AG04449 (cell line): ENCODE measurements around the gene FLVCR2.

Experiments
- CTCF ChIA-PET: fragments of 350-600 bp; formaldehyde crosslinking; extraction: SDS; loops from one replicate; lab custom pipeline; 2021; ENCODE audit warnings: antibody characterized with exemption; lab: Yijun Ruan, JAX
- POLR2A ChIA-PET: fragments of 400-600, 350-600 bp; formaldehyde crosslinking; extraction: SDS; loops from one replicate; lab custom pipeline; 2020; ENCODE audit warnings: antibody characterized with exemption, inconsistent platforms; lab: Yijun Ruan, JAX
- DNase-seq: peaks from one replicate; pipeline ENCODE4 v3.0.0-alpha.2; 2010; ENCODE audit warnings: low read depth, low spot score
- H3K4me3 ChIP-seq: 2 replicates; pipeline ENCODE4 v1.5.1; 2011; ENCODE audit warnings: low read depth, mild to moderate bottlenecking, control low read depth, low read length
- TF ChIP-seq, protein P1 (sequence below): IDR thresholded peaks from one replicate; pipeline ENCODE4 v1.5.1; 2011; ENCODE audit warnings: mild to moderate bottlenecking, moderate library complexity, low read length, control low read depth, inconsistent platforms; ENCODE audit not compliant: insufficient read depth; ENCODE audit errors: missing control alignments

FLVCR2 gene

DNA sequence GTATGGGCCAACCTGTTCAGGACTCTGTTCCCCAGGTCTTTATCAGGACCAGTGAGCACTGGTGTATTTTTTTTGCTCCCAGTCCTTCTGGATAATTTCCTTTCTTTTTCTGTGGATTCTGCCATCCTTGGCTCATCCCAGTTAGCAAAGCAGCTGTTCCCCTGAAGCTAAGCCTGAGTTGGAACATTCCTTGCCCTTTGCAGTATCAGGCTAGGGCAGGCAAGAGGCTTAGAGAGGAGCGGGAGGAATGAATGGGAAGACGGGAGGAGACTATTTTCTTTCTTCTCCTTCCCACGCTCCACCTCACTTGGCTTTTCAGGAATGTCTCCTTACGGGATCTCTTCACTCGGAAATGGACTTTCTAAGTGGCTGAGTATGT lies 53.0 kb downstream of the FLVCR2 start:
- ChIA-PET CTCF (interaction anchor here (1.0 to 2.4 kb wide), 3 partner anchors 21 to 54 kb away, joined by 3 to 10 read pairs (median 6); partner anchors contain the start of gene FLVCR2), POLR2A (no interaction called here)
- TF ChIP-seq, protein P1, sequence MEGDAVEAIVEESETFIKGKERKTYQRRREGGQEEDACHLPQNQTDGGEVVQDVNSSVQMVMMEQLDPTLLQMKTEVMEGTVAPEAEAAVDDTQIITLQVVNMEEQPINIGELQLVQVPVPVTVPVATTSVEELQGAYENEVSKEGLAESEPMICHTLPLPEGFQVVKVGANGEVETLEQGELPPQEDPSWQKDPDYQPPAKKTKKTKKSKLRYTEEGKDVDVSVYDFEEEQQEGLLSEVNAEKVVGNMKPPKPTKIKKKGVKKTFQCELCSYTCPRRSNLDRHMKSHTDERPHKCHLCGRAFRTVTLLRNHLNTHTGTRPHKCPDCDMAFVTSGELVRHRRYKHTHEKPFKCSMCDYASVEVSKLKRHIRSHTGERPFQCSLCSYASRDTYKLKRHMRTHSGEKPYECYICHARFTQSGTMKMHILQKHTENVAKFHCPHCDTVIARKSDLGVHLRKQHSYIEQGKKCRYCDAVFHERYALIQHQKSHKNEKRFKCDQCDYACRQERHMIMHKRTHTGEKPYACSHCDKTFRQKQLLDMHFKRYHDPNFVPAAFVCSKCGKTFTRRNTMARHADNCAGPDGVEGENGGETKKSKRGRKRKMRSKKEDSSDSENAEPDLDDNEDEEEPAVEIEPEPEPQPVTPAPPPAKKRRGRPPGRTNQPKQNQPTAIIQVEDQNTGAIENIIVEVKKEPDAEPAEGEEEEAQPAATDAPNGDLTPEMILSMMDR = no peak
- DNase-seq = no peak
- H3K4me3 ChIP-seq = no peak overlapping the region

DNA sequence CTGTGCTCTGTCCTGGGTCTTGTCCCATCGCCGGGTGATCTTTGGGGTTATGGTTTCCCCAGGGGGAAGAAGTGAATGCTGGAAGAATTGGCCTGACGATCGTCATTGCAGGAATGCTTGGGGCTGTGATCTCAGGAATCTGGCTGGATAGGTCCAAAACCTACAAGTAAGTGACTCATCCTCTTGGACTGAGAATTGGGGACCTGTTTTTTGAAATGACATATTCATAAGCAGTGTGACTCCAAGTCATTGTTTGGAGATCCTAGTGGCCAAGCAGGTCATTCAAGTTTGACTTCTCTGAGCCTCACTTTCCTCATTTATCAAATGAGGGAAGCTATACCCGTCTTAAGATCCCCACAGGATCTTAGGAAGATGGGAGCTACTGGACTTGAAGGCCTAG lies 56.4 kb downstream of the FLVCR2 start:
- no peak for DNase-seq
- ChIA-PET CTCF (interaction anchor here (0.7 to 2.5 kb wide), 5 partner anchors 9 to 57 kb away, joined by 3 to 9 read pairs (median 4); no protein-coding TSS in a partner anchor), POLR2A (no interaction called here)
- TF ChIP-seq, protein P1 = no peak
- no peak overlapping the region for H3K4me3 ChIP-seq

DNA sequence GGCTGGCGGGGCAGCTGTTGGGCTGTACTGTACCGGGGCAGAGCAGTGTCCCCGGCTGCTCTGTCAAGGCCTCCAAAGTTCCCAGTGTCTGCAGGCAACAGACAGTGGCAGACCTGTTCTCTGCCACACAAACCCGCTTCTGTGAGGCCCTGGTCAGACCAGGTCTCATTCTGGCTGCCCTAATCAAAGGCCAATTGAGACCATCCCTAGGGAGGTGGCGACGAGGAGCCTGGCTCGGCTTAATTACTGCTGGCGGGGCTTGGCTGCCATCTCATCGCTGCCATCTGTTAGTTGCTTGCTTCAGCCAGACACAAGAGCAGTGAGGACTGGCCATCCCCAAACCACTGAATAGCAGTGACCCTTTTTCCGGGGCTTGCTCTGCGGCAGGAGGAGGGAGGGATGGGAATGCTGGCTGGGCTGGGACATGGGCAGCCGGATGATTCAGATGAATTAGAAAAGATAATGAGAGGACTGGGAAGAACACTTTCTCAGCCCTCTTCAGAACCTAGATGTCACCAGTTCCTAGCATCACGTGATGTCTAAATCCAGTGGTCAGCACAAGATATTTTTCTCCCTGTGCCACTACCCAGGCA lies 57.8 kb downstream of the FLVCR2 start:
- H3K4me3 ChIP-seq = no peak overlapping the region
- TF ChIP-seq, protein P1 = no peak
- ChIA-PET POLR2A (interaction anchor here (0.6 to 1.2 kb wide), 2 partner anchors 25 to 75 kb away, joined by 3 to 4 read pairs; partner anchors contain the start of genes ERG28 and TTLL5), CTCF (interaction anchor here (1.0 to 2.3 kb wide), 5 partner anchors 8 to 75 kb away, joined by 3 to 19 read pairs (median 7); no protein-coding TSS in a partner anchor)
- no peak for DNase-seq

DNA sequence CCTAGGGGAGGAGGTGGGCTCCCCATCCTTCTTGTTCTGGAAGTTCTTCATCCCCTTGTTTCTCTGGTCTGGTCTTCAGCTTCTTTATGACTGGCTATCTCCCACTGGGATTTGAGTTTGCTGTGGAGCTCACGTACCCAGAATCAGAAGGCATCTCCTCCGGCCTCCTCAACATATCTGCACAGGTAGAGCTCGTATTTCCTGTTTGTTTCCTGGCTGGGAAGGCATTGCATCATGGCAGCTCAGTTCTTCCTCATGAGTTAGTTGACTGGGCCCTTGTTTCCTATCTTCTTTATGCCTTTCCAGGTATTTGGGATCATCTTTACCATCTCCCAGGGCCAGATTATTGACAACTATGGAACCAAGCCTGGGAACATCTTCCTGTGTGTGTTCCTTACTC lies 62.5 kb downstream of the FLVCR2 start:
- no peak overlapping the region for H3K4me3 ChIP-seq
- ChIA-PET CTCF (interaction anchor here (1.3 to 2.8 kb wide), 3 partner anchors 10 to 63 kb away, joined by 3 to 12 read pairs (median 11); partner anchors contain the start of gene FLVCR2), POLR2A (no interaction called here)
- DNase-seq = no peak
- TF ChIP-seq, protein P1 = no peak

DNA sequence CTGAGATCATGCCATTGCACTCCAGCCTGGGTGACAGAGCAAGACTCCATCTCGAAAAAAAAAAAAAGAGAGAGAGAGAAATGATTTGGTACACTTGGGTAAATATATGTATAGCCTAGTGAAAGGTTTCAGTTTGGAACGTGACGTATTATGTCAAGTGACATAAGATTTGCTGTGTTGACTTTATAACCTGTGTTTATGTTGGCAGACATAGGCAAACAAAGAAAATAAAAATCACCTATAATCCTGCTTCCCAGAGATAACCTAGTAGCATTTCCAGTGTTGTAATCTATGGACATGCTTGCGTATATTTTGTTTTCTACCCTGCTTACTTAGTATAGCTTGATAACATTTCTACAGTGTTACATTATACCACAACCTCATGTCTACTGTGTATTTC lies 65.6 kb downstream of the FLVCR2 start:
- DNase-seq = no peak
- H3K4me3 ChIP-seq = no peak overlapping the region
- CTCF ChIA-PET = interaction anchor here (0.6 to 1.0 kb wide), 2 partner anchors 10 to 12 kb away, joined by 3 to 4 read pairs; no protein-coding TSS in a partner anchor
- POLR2A ChIA-PET = no interaction called here
- TF ChIP-seq, protein P1 = no peak

DNA sequence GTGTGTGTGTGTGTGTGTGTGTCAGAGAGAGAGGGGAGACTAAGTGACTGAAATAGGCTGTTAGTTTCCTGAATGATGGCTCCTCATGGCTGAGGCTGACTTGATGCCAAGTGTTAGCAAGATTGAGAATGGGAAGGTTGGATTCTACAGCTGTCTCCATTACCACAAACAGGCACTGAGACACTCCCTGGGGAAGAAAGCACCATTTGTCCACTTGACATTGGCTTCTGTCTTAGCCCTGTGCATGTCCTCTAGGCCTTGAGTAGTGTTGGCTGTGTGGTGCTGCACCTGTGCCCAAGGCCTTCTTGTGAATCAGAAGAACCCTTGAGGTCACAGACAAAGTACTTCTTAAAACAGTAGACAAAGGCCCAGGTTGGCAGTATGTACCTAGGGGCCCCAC lies 66.6 kb downstream of the FLVCR2 start:
- CTCF ChIA-PET = interaction anchor here (1.2 to 17.3 kb wide), 3 partner anchors 10 to 69 kb away, joined by 3 to 896 read pairs (median 53); partner anchors contain the start of gene FLVCR2
- POLR2A ChIA-PET = no interaction called here

More for the DNA sequence above, 66.6 kb downstream of the FLVCR2 start:
- H3K4me3 ChIP-seq = no peak overlapping the region
- TF ChIP-seq, protein P1 = no peak
- DNase-seq = no peak
